GM12878 (cell line): ENCODE measurements around the gene LANCL2.

Experiments used
- POLR2A ChIP-seq: IDR thresholded peaks from 2 replicates; pipeline ENCODE4 v1.6.1; 2011; ENCODE audit warnings: low read depth, mild to moderate bottlenecking, low read length
- ZNF217 ChIP-seq: fragments of 450-650 bp; IDR thresholded peaks from 2 replicates; pipeline ENCODE4 v1.6.1; 2017; ENCODE audit warnings: antibody characterized with exemption, mild to moderate bottlenecking
- TF ChIP-seq, protein P1 (sequence below), 3 experiments: IDR thresholded peaks in 2 of 3; conservative IDR thresholded peaks in 1 of 3; 2 replicates each; pipeline ENCODE4 v1.5.1; 2011; ENCODE audit warnings: low read depth in 3 of 3, low read length in 3 of 3, mild to moderate bottlenecking in 3 of 3, control low read depth in 2 of 3, moderate library complexity in 2 of 3, inconsistent platforms in 1 of 3, mixed read lengths in 1 of 3; ENCODE audit not compliant: control insufficient read depth in 2 of 3, insufficient read depth in 1 of 3; ENCODE audit errors: extremely low read depth in 1 of 3

DNA sequence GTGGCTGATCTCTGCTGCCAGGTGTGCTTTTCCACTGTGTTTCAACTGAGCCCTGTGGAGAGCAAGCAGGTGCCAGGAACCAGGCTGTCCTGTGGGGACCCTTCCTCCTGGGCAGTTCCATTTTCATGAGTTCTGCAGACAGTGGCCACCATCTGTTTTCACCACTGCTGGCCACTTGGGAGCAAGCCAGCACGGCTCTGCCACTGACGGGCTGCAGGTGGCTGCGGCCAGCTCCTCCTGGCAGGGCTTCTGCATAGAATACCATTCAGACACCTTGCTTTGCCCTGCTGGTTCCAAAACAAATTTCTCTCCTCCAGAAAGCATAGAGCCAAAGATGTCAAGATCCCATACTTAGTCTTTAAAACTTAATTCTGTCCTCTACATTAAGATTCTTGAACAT is 48.3 kb downstream of the LANCL2 start:
- TF ChIP-seq POLR2A (no peak), ZNF217 (no peak)
- TF ChIP-seq, protein P1, sequence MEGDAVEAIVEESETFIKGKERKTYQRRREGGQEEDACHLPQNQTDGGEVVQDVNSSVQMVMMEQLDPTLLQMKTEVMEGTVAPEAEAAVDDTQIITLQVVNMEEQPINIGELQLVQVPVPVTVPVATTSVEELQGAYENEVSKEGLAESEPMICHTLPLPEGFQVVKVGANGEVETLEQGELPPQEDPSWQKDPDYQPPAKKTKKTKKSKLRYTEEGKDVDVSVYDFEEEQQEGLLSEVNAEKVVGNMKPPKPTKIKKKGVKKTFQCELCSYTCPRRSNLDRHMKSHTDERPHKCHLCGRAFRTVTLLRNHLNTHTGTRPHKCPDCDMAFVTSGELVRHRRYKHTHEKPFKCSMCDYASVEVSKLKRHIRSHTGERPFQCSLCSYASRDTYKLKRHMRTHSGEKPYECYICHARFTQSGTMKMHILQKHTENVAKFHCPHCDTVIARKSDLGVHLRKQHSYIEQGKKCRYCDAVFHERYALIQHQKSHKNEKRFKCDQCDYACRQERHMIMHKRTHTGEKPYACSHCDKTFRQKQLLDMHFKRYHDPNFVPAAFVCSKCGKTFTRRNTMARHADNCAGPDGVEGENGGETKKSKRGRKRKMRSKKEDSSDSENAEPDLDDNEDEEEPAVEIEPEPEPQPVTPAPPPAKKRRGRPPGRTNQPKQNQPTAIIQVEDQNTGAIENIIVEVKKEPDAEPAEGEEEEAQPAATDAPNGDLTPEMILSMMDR (IDR thresholded peaks at IDR 0.05 in 2 of 3, conservative IDR thresholded peaks at IDR 0.05 in 1 of 3; ENCODE audit: control insufficient read depth in 2 of 3, extremely low read depth in 1 of 3, insufficient read depth in 1 of 3, low read depth in 3 of 3, low read length in 3 of 3), result no peak
